Brain microvascular endothelial cell (primary cell): Measurements from ENCODE around the gene CLDN7.

Experiments
- DNase-seq: peaks from one replicate; pipeline ENCODE4 v3.0.0-alpha.2; 2020
- H3K27ac ChIP-seq: fragments of 250-450 bp; sonication (Bioruptor Pico); 2 replicates; pipeline ENCODE4 v1.5.1; 2020; ENCODE audit warnings: mild to moderate bottlenecking, moderate library complexity
- H3K27me3 ChIP-seq: fragments of 250-450 bp; sonication (Bioruptor Pico); replicated peaks from 2 replicates; pipeline ENCODE4 v1.5.1; 2020; ENCODE audit warnings: mild to moderate bottlenecking
- H3K36me3 ChIP-seq: fragments of 250-450 bp; sonication (Bioruptor Pico); replicated peaks from 2 replicates; pipeline ENCODE4 v1.5.1; 2020; ENCODE audit warnings: mild to moderate bottlenecking
- H3K4me3 ChIP-seq: 2 replicates; pipeline ENCODE4 v1.5.1; 2011; ENCODE audit warnings: low read depth, mild to moderate bottlenecking, control low read depth, low read length, moderate library complexity
- CTCF ChIP-seq: IDR thresholded peaks from 2 replicates; pipeline ENCODE4 v1.5.1; 2011; ENCODE audit warnings: low read depth, mild to moderate bottlenecking, moderate library complexity, low read length, control low read depth, inconsistent platforms; ENCODE audit errors: missing control alignments
- in situ Hi-C: cut with HindIII; loops from 2 replicates; pipeline ENCODE4 v1.10.0; 2017; ENCODE audit warnings: low sequenced_read_pairs, low pct_ligation_motif_present

The CLDN7 gene

DNA sequence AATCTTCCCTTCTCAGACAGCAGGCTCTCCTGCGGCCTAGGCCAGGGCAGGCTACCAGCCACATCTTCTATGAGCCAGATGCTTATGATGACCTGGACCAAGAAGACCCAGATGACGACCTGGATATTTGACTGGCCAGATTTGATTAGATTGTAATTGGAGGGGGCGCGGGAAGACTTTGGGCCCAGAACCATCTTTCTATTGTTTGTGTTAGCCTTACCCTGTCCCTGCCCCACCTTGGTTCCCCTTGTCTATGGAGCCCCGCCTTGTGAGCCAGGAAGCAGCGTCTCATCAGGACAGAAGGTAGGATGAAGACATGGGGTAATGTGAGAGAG, 2.8 kb downstream of the CLDN7 start:
- in situ Hi-C loops = no loop called here
- no peak for DNase-seq
- no peaks in the 10 kb centered on the region for H3K27me3 ChIP-seq
- no peak for TF ChIP-seq CTCF
- no peak overlapping the region for H3K27ac ChIP-seq
- H3K36me3 ChIP-seq = peaks cover 39% of the 10 kb centered on the region
- no peak overlapping the region for H3K4me3 ChIP-seq

DNA sequence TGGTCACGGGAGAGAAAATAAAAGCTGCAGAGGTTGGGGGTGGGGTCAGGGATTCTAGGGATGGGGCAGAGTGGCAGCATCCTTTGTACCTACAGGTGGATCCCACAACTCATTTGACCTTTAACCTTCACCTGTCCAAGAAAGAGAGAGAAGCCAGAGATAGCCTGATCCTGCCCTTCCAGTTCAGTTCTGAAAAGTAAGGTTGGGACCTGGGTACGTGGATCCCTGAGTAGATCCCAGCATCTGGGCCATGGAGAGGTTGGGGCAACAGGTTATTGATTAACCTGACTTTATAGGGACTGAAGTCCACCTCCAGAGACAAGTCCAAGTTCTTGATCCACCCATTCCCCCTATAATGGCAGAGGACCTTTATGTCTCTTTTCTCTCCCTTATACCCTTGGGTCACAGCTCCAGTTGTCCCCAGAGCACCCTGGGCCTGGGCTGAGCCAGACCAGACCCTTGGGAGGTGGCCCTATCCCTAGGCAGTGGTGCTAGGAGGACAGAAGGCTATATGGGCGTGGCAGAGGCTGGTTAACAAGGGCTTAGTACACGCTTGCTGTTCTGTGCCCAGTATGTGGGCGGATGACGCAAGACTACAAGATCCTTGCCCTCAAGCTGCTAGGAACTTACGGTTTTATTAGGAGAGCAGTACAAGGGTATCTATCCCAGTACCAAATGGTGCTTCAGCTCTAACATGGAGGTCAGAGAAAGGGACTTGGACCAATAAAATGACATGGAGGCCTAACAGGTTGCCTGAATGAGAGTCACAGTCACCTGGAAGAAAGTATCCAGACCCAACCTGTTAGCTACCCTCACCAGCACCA, 3.3 kb downstream of the CLDN7 start:
- Histone ChIP-seq H3K27ac (no peak overlapping the region), H3K27me3 (no peaks in the 10 kb centered on the region), H3K36me3 (peaks cover 44% of the 10 kb centered on the region), H3K4me3 (no peak overlapping the region)
- in situ Hi-C loops = no loop called here
- no peak for DNase-seq
- TF ChIP-seq CTCF = no peak

DNA sequence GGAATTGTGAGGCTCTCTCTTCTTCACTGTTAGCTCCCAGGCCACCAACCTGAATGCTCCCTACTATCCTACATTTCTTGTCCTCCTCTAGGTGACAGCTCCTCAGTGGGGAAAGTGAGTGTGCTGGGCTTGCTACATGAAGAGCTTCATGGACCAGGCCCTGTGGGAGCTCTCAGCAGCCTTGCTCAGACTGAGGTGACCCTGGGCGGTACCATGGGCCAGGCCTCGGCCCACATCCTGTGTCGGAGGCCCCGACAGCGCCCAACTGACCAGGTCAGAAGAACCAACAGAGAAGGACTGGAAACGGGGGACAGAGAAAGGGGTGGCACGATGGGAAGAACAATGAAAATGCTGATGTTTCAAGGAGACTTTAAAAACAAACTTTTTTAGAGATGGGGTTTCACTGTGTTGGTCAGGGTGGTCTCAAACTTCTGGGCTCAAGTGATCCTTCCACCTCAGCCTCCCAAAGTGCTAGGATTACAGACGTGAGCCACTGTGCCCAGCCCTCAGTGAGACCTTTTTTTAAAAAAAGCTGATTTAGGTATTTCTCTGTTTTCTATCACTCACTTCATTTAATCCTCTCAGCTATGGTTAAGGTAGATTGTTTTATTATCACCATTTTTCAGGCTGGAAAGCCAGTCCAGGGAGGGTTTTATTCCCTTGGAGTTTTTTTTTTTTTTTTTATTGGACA, 5.4 kb downstream of the CLDN7 start:
- no peak for TF ChIP-seq CTCF
- no peak for DNase-seq
- Histone ChIP-seq H3K4me3 (no peak overlapping the region), H3K36me3 (peaks cover 45% of the 10 kb centered on the region), H3K27ac (no peak overlapping the region), H3K27me3 (no peaks in the 10 kb centered on the region)
- in situ Hi-C loops = no loop called here

- Histone ChIP-seq H3K27ac (no peak overlapping the region), H3K27me3 (no peaks in the 10 kb centered on the region), H3K4me3 (no peak overlapping the region), H3K36me3 (peaks cover 45% of the 10 kb centered on the region)
- in situ Hi-C loops = no loop called here
- TF ChIP-seq CTCF = no peak
- no peak for DNase-seq
These were observed 7.8 kb downstream of the CLDN7 start for GRCh38 chr17:7254511-7254910.

- H3K4me3 ChIP-seq = peak overlapping the region; percentile 94
- DNase-seq = no peak
- no peak for TF ChIP-seq CTCF
- peaks cover 33% of the 10 kb centered on the region for H3K36me3 ChIP-seq
- in situ Hi-C loops = no loop called here
- no peaks in the 10 kb centered on the region for H3K27me3 ChIP-seq
- no peak overlapping the region for H3K27ac ChIP-seq
These were observed 9.2 kb downstream of the CLDN7 start for GRCh38 chr17:7253082-7253481.
